Ectodermal cell (in vitro differentiated cells): ENCODE data around the gene HAGH.

Experiments
- H3K27ac ChIP-seq: 2 replicates; pipeline ENCODE4 v1.7.0; 2013; ENCODE audit warnings: mild to moderate bottlenecking, low read depth, low read length; ENCODE audit not compliant: insufficient read depth, poor library complexity, severe bottlenecking
- H3K27me3 ChIP-seq: 2 replicates; pipeline ENCODE4 v1.7.0; 2013; ENCODE audit warnings: mild to moderate bottlenecking, low read length; ENCODE audit not compliant: insufficient read depth, control insufficient read depth, poor library complexity, severe bottlenecking
- H3K36me3 ChIP-seq: one replicate; pipeline ENCODE4 v1.7.0; 2013; ENCODE audit warnings: low read length; ENCODE audit not compliant: control insufficient read depth, insufficient read depth
- H3K4me1 ChIP-seq: one replicate; pipeline ENCODE4 v1.7.0; 2013; ENCODE audit warnings: low read length; ENCODE audit not compliant: control insufficient read depth, insufficient read depth
- H3K4me3 ChIP-seq: 2 replicates; pipeline ENCODE4 v1.7.0; 2013; ENCODE audit warnings: low read depth, low read length, control low read depth; ENCODE audit not compliant: insufficient read depth
- H3K9me3 ChIP-seq: 2 replicates; pipeline ENCODE4 v1.7.0; 2013; ENCODE audit warnings: mild to moderate bottlenecking, low read length, moderate library complexity; ENCODE audit not compliant: control insufficient read depth
- WGBS, 2 experiments: methylation state at CpG; one replicate each; pipeline ENCODE4 v1.1.7; 2013; ENCODE audit warnings: missing lambda C conversion rate in 2 of 2; 5-methylcytosine and 5-hydroxymethylcytosine counted together

HAGH gene

DNA sequence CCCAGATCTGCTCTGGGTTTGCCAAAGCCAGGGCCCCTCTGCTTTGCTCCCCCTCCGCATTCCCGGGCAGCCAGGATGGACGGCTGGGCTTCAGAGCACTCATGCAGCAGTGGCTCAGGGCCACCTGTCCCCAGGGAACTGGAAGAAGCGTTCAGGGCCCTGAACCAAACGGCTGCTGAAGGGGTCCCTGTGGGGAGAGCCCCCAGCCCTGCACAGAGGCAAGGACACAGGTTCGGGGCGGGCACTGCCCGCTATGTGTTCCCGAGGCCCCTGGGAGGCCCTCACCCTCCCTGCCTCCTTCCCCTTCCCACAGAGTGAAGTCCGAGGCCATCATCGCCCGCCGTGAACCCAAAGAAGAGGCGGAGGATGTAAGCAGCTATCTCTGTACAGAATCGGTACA, 65.7 kb downstream of the HAGH start:
- no peaks in the 10 kb centered on the region for H3K27me3 ChIP-seq
- WGBS, 2 experiments: 95 to 97% methylated on average over 15 of the region's 15 CpGs
- H3K9me3 ChIP-seq: no peaks in the 10 kb centered on the region
- H3K4me1 ChIP-seq: peaks cover 5% of the 10 kb centered on the region
- H3K4me3 ChIP-seq: no peak overlapping the region
- no peak overlapping the region for H3K27ac ChIP-seq
- H3K36me3 ChIP-seq: peaks cover 12% of the 10 kb centered on the region

DNA sequence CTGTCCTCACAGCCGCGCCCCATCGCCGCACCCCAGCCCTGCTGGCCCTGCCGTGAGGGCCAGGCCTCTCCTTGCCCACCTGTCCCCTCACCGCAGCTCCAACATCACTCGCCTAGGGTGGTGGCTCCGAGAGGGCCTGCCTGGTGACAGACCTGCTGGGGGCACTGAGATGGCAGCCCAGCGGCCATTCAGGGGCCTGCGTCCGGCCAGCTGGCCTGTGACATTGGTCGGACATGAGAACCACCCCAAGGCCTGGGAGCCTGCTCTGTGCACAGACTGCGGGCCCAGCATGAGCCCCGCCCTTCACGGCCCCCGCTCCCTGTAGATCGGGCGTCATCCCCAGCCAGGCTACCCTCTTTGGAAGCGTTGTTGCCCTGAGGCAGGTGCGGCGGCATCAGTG, 67.1 kb downstream of the HAGH start:
- H3K9me3 ChIP-seq: no peaks in the 10 kb centered on the region
- H3K4me3 ChIP-seq: no peak overlapping the region
- H3K27ac ChIP-seq: no peak overlapping the region
- peaks cover 5% of the 10 kb centered on the region for H3K4me1 ChIP-seq
- 94 to 95% methylated on average over 21 of the region's 21 CpGs for WGBS, 2 experiments
- H3K36me3 ChIP-seq: peaks cover 3% of the 10 kb centered on the region
- no peaks in the 10 kb centered on the region for H3K27me3 ChIP-seq

DNA sequence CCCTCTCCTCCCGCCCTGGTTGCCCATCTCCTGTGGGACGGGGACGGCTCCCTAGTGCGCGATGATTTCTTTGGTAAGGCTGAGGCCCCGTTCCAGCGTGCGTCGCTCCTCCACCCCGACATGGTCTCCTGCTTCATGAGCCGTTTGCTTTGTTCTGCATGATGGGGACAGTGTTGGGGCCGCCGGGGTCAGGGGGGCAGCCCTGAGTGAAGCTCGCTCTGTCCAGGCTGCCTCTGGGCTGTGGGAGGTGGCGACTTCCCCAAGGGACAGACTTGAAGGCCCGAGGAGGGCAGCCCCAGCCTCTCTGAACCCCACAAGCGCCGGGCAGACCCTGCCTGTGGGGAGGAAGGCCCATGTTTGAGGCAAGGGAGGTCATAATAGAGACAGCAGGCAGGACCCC, 67.7 kb downstream of the HAGH start:
- WGBS, 2 experiments: 94% methylated on average over 18 of the region's 18 CpGs
- Histone ChIP-seq H3K4me1 (peaks cover 5% of the 10 kb centered on the region), H3K27ac (no peak overlapping the region), H3K27me3 (no peaks in the 10 kb centered on the region), H3K9me3 (no peaks in the 10 kb centered on the region), H3K36me3 (peaks cover 3% of the 10 kb centered on the region), H3K4me3 (no peak overlapping the region)

DNA sequence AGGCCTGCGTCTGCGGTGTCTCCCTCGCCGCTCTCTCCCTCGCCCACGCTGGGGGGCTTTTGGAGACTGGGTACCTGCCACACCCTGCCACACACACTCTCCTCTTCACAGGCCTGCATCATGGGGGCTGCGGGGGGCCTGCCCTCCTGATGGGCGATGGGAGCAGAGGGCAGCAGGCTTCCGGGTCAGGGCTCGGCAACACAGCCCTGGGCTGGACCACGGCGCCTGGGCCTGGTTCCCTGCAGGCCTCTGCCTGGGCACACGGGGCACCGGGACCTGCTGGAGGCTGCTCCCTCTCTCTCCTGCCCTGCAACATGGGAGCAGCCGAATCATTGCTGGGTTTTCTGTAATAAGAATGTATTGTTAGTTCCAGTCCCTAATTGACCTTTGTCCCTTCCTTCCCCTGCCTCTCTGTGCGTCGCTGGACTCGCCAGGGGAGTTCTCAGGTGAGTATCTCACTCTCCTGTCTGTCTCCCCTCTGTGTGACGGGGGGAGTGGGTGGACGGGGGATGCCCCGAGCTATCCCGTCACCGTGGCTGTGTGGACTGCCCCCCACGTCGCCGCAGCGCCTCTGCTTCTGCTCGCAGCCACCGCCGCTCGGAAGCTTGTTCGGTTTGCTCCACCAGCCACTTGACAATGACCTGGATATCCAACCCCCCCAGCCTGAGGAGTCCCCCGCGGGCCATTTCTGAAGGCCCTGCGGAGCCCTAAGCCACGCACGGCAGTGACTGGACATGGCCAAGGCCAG, 68.7 kb downstream of the HAGH start:
- WGBS, 2 experiments: 93 to 95% methylated on average over 36 to 37 of the region's 37 CpGs
- Histone ChIP-seq H3K27me3 (no peaks in the 10 kb centered on the region), H3K4me1 (peaks cover 3% of the 10 kb centered on the region), H3K27ac (no peak overlapping the region), H3K36me3 (peaks cover 3% of the 10 kb centered on the region), H3K9me3 (no peaks in the 10 kb centered on the region), H3K4me3 (no peak overlapping the region)
